Occipital lobe (tissue), 2 donors: Measurements from ENCODE around the gene CELSR1. TPM values are rescaled to one million over a fixed set of nuclear protein-coding genes. Genes with fewer than 3 reads are reported as not detected.

ENCODE experiments used
- DNase-seq: peaks from one replicate; lab custom pipeline; 2025; lab: John Stamatoyannopoulos, UW
- total RNA-seq: library from RNA; depleted of rRNA; stranded (reverse); fragments of >200 nt; gene quantifications from one replicate; pipeline ENCODE4 v1.2.3, GENCODE V29; 2014

CELSR1 gene
- total RNA-seq, 1 donor from 2014 or later: 4.1 TPM

GRCh38 chr22:46366801-46367706 is 170.4 kb downstream of the CELSR1 start:
- no peak for DNase-seq

GRCh38 chr22:46366327-46366731 is 171.1 kb downstream of the CELSR1 start:
- DNase-seq: no peak

- DNase-seq: no peak
These were observed 172.2 kb downstream of the CELSR1 start for GRCh38 chr22:46365166-46365624.

- no peak for DNase-seq
These were observed 172.9 kb downstream of the CELSR1 start for GRCh38 chr22:46364341-46365165.

GRCh38 chr22:46363611-46364321 is 173.7 kb downstream of the CELSR1 start:
- DNase-seq: no peak

GRCh38 chr22:46362934-46363515 is 174.4 kb downstream of the CELSR1 start:
- no peak for DNase-seq

- DNase-seq: no peak
These were observed 175.1 kb downstream of the CELSR1 start for GRCh38 chr22:46362203-46362933.

- DNase-seq: no peak
These were observed 175.6 kb downstream of the CELSR1 start for GRCh38 chr22:46361826-46362202.

GRCh38 chr22:46360891-46361290 is 176.5 kb downstream of the CELSR1 start:
- no peak for DNase-seq

- DNase-seq: no peak
These were observed 177.3 kb downstream of the CELSR1 start for GRCh38 chr22:46360097-46360496.

- no peak for DNase-seq
These were observed 178.1 kb downstream of the CELSR1 start for GRCh38 chr22:46359362-46359761.

GRCh38 chr22:46358766-46359165 is 178.7 kb downstream of the CELSR1 start:
- no peak for DNase-seq

GRCh38 chr22:46357711-46358520 is 179.5 kb downstream of the CELSR1 start:
- DNase-seq: no peak

- no peak for DNase-seq
These were observed 180.6 kb downstream of the CELSR1 start for GRCh38 chr22:46356496-46357480.

GRCh38 chr22:46355996-46356471 is 181.4 kb downstream of the CELSR1 start:
- no peak for DNase-seq

- DNase-seq: peak; percentile 24
These were observed 181.9 kb downstream of the CELSR1 start for GRCh38 chr22:46355369-46355995.

- no peak for DNase-seq
These were observed 182.5 kb downstream of the CELSR1 start for GRCh38 chr22:46354993-46355305.
